ENCODE results near the gene DBH. TPM values are rescaled to one million over a fixed set of nuclear protein-coding genes. Genes with fewer than 3 reads are reported as not detected.

The DBH gene
- not detected in 2 replicates for total RNA-seq (2014; rRNA removed; shearing (Covaris generic))

DNA sequence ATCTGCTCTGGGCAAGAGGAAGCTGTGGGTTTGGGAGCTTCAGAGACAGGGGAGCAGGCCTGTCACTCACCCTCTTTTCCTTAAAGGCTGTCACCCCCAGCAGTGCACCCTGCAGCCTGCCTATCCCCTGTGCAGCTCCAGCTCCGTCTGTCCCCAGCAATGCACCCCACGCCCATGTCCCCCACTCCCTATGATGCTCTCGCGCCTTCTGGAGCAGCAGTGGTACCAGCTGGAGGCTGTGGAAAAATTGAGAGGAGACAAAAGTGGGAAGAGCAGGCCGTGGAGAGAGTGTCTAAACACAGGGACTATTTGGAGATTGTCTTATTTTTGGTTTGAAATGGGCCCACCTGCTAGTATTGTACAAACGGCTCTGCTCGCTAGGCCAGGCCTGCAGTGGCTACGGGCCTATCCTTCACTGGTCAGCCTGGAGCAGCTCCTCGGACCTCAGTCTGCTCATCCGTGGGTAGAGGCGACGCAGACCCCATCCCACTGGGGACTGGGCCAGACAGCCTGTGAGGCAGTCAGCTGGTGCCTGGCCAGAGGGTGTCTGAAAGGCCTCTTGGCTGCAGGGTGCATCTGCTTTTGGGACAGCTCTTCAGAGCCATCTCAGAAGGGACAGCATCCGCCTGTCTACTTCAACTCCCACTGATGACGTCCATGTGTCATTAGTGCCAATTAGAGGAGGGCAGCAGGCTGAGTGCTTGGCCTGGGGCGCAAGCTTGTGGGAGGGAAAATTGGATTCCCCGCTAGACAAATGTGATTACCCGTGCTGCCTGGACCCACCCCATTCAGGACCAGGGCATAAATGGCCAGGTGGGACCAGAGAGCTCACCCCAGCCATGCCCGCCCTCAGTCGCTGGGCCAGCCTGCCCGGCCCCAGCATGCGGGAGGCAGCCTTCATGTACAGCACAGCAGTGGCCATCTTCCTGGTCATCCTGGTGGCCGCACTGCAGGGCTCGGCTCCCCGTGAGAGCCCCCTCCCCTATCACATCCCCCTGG is at the start of gene DBH:
Gene DBH, plus strand, starts transcription at position 831 of the 999 bp plus-strand sequence. Its CDS starts 9 bp downstream, at position 840.
- DNase-seq (ENCODE audit: low spot score): no peak

- no peak for DNase-seq (ENCODE audit: low spot score)
Observed at GRCh38 chr9:133587051-133587450, 49.1 kb upstream of the DBH start.

DNA sequence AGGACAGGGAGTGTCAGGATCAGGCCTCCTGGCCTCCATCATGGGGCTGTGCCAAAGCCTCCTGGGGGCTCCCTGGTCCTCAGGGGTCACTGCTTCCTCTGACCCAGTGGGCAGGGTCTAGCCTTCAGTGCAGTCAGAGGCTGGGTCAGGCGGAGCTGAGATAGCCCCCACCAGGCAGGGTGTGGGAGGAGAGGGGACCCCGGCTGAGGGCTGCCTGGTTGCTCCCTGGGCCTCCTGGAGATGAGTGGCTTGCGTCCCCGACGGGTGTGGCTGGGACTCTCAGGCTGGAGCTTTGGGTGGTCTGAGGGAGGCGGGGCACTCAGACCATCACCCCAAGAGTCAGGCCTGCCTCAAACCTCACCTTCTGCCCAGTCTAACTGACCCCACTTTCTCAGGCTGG is 48.7 kb upstream of the DBH start:
- no peak for DNase-seq (ENCODE audit: low spot score)

DNA sequence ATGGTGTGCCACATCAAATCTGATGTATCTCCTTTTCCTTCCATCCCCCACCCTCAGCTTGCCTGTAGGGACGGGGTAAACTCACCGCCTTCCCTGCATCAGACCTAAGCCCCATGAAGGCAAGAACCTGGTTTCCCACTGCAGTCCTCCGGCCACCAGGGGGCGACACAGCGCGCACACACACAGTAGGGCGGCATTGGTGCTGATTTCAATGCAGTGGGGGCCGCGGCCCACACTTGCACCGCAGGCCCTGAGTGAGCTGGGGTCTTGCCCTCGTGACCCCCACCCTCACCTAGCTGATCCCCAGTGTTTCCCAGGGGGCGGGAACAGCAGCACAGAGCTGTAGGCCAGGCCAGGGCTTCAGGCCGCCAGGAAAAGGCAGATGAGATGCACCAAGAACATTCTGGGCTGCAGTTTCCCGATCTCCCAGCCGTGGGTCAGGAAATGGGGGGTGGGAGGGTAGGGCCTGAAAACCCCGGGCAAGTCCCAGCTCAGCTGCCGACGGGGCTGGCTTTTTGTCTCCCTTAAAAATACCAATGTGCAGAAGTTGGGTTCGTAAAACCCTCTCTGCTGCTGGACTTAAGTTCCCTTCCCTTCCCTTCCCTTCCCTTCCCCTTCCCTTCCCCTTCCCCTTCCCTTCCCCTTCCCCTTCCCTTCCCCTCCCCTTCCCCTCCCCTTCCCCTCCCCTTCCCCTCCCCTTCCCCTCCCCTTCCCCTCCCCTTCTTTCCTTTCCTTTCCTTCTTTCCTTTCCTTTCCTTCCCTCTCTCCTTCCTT is 46.5 kb upstream of the DBH start:
- DNase-seq (ENCODE audit: low spot score): no peak

- no peak for DNase-seq (ENCODE audit: low spot score)
Observed at GRCh38 chr9:133590231-133590855, 45.8 kb upstream of the DBH start.

- no peak for DNase-seq (ENCODE audit: low spot score)
Observed at GRCh38 chr9:133591116-133591910, 44.9 kb upstream of the DBH start.

DNA sequence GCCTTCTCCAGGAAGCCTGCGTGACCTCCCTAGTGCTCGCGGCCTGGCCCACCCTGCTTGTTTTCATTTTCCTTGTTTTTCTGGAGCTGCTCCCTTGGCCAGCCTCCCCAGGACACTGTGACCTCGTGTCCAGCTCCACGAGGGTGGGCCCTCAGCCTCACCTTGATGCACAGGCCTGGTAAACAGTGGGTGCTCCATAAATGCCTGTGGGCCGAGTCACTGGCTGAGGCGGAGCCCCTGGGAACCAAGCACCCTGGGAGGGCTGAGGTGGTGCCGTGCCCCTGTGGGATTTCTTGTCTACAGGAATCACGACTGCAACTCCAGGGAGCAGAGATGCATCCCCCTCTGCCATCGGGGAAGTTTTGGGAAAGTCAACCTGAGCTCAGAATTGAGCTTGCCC is 44.2 kb upstream of the DBH start:
- DNase-seq (ENCODE audit: low spot score): no peak

DNA sequence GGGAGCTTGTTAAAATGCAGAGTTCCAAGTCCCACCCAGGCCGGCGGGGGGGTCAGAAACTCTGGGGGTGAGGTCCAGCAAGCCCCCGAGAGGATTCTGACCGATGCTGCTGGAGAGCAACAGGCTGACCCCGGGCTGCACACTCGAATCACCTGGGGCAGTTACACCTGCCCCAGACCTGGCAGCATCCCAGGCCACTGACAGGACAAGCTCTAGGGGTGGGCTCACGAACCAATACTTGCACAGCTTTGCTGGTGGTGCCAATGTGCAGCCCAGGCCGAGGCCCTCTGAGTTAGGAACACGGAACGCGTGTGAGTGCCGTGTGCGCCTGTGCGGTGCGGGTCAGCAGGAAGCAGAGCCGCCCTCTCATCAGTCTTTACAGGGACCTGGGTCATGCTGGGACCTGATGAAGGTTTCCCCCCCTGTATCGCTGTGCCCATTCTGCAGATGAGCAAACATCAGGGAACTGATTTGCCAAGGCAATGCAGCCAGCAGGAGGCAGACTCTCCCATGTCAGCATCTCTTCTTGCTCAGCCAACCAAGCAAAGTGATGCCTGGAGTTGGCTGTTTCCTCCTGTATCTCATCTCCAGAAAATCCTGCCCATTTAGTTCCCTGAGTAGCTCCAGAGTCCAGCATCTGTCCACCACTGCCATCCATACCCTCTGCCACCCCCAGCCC is 43.3 kb upstream of the DBH start:
- DNase-seq (ENCODE audit: low spot score): no peak

- no peak for DNase-seq (ENCODE audit: low spot score)
Observed at GRCh38 chr9:133593587-133594253, 42.4 kb upstream of the DBH start.

- DNase-seq (ENCODE audit: low spot score): no peak
Observed at GRCh38 chr9:133594310-133594709, 41.9 kb upstream of the DBH start.

DNA sequence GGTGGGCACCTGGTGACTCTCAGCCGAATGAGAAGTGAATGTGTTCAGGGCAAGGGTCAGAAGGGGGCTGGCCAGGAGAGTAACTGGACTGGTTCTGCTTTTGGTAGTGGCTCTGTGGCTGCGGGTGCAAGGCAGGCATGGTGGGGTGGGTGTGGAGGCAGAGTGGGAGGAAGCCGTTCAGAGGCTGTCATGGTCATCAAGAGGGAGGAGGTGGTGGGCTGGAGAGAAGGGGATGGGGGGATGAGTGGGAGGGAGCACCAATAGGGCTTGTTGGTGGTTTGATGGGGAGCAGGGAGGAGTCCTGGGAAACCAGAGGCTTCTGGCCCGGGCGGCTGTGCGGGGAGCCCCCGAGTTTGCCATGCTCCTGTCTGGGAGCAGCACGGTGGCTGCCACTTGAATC is 40.3 kb upstream of the DBH start:
- no peak for DNase-seq (ENCODE audit: low spot score)

GRCh38 chr9:133597316-133597957 is 38.7 kb upstream of the DBH start:
- DNase-seq (ENCODE audit: low spot score): no peak

DNA sequence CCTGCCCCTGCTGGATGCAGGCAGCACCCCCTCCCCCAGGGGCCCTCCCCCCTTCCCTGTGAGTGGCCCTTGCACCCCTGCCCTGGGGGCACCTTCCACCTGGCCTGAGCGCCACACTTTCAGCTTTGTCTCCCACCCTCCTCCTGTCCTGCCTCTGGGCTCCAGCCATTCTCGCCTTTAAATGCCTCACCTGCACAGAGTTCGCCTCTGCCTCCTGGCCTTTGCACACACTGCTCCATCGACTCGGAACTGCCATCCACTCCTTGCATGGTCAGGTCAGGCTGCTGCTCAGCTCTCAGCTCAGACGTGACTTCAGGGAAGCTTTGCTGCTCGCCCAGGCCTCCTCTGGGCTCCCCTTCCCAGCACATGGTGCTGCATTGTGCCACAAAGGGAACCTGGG is 37.2 kb upstream of the DBH start:
- no peak for DNase-seq (ENCODE audit: low spot score)

DNA sequence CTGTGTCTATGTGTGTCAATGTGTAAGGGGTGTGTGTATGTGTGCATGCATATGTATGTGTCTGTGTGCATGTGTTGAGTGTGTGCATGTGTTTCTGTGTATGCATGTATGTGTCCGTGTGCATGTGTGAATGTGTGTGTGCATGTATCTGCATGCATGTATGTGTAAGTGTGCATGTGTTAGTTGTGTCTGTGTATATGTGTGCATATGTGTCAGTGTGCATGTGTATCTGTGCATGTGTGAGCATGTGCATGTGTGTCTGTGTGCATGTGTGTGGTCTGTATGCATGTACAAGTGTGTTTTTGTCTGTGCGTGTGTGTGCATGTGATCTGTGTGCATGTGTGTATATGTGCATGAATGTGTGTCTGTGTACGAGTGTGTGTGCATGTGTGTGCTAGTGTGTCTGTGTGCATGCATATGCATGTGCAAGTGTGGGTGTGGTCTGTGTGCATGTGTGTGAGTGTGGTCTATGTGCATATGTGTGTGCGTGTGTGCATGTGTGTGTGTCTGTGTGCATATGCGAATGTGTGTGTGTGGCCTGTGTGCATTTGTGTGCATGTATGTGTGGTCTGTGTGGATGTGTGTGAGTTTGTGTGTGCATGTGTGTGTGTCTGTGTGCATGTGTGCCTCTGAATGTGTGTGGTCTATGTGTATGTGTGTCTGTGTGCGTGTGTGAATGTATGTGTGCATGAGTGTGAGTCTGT is 36.5 kb upstream of the DBH start:
- no peak for DNase-seq (ENCODE audit: low spot score)

DNA sequence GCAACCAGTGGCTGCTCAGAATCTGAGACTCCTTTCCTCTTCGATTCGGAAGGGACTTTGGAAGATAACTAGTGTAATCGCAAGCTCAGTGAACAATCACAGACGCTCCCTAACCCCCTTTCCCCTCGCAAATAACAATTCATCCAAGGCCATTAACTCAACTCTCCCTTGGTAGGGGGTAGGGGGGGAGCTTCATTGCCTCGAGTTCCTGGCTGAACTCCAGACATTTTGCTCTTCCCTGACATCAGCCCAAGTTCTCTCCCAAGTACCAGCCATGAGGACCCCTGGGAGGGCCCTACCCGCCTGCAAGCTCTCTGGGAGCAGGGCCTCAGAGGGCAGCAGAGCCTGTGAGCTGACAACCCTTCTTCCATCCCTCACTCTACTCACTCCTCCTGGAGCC is 35.4 kb upstream of the DBH start:
- no peak for DNase-seq (ENCODE audit: low spot score)

DNA sequence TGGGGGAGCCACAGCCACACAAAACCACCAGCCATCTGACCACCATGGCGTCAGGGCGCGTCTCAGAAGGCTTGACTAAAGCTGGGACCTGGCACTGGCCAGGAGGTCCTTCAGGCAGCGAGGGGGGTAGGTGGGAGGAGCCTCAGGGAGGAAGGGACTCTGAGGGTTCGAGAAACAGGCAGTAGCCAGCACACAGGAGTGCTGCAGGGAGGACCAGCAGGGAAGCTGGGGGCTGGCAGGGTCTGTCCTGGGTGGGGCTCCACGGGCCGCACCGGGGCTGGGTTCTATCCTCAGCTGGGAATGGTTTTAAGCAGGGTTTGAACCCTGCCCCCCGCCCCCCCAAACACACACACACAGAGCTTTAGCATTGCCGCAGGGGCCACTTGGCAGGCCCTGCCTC is 34.4 kb upstream of the DBH start:
- no peak for DNase-seq (ENCODE audit: low spot score)

DNA sequence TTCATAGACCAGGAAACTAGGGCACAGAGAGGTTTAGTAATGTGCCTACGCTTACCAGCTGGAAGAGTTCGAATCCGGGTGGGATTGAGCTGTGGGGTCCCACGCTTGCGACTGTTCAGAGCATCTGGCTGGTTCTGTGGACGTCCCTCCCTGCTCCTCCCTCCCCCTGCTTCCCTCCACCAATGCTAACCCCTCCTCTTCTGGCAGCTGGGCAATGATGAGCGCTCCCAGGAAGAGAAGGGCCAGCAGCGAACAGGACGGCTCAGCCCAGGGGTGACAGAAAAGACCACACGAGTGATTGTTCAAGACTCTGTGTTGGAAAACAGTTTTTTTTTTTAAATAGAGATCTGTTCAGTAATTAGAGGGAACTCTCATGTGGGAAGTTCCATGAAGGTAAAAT is 33.9 kb upstream of the DBH start:
- no peak for DNase-seq (ENCODE audit: low spot score)

- DNase-seq (ENCODE audit: low spot score): no peak
Observed at GRCh38 chr9:133603135-133603927, 32.8 kb upstream of the DBH start.
